OCI-LY3 (cell line): Measurements from ENCODE around the gene STT3B.

Experiments used
- EZH2phosphoT487 ChIP-seq: fragments of 200-600 bp; shearing (Covaris generic); IDR thresholded peaks from 2 replicates; pipeline ENCODE4 v1.6.1; 2018; ENCODE audit warnings: antibody characterized with exemption, mixed run types, low read depth
- TF ChIP-seq, protein P1 (sequence below): fragments of 200-600, 300-600 bp; sonication (generic); IDR thresholded peaks from 2 replicates; pipeline ENCODE4 v1.5.1; 2014; ENCODE audit warnings: antibody characterized with exemption, low read length, low read depth

DNA sequence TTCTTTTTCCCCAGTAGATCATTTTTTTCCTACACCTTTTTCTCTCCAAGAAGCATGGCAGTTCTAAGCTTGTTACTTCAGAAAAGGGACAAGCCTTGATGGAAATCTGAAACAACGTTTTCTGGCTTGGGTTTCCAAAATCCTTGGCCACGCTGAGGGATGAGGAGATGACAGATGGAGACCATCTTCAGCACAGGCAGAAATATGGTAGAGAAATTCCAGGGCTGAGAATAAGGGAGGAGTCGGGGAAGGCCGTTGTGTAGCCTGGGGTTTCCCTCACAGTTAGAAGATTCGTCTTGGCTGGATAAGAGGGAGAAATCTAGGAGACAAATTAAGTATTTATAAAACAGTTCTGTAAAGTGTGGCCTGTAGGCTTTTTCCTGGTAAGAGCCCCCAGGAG is 33.9 kb upstream of the STT3B start:
- TF ChIP-seq, protein P1, sequence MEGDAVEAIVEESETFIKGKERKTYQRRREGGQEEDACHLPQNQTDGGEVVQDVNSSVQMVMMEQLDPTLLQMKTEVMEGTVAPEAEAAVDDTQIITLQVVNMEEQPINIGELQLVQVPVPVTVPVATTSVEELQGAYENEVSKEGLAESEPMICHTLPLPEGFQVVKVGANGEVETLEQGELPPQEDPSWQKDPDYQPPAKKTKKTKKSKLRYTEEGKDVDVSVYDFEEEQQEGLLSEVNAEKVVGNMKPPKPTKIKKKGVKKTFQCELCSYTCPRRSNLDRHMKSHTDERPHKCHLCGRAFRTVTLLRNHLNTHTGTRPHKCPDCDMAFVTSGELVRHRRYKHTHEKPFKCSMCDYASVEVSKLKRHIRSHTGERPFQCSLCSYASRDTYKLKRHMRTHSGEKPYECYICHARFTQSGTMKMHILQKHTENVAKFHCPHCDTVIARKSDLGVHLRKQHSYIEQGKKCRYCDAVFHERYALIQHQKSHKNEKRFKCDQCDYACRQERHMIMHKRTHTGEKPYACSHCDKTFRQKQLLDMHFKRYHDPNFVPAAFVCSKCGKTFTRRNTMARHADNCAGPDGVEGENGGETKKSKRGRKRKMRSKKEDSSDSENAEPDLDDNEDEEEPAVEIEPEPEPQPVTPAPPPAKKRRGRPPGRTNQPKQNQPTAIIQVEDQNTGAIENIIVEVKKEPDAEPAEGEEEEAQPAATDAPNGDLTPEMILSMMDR = no peak
- TF ChIP-seq EZH2phosphoT487 = no peak
